Aortic smooth muscle cell (primary cell): Measurements from ENCODE around the gene RORB. TPM values are rescaled to one million over a fixed set of nuclear protein-coding genes. Genes with fewer than 3 reads are reported as not detected.

Source experiments
- total RNA-seq: library from RNA; depleted of rRNA; stranded (reverse); fragments of >200 nt; gene quantifications from 2 replicates; pipeline ENCODE4 v1.2.3, GENCODE V29; 2014

The RORB gene
- 11.6 and 13.0 TPM in 2 replicates for total RNA-seq

GRCh38 chr9:74496819-74497747 lies at the start of gene RORB:
Gene RORB, plus strand, starts transcription at chr9:74497335. Its CDS starts 642 bp downstream, at chr9:74497977.

